ENCODE results near the gene SH2D1B. TPM values are rescaled to one million over a fixed set of nuclear protein-coding genes. Genes with fewer than 3 reads are reported as not detected.
"Not testable (repeated sequence)": the region's sequence is repeated elsewhere in the genome, so short reads cannot be mapped to it uniquely, and the experiment has no call there.

SH2D1B gene
- total RNA-seq, 3 donors from 2014 or later: 0.33 TPM; not detected in 2

DNA sequence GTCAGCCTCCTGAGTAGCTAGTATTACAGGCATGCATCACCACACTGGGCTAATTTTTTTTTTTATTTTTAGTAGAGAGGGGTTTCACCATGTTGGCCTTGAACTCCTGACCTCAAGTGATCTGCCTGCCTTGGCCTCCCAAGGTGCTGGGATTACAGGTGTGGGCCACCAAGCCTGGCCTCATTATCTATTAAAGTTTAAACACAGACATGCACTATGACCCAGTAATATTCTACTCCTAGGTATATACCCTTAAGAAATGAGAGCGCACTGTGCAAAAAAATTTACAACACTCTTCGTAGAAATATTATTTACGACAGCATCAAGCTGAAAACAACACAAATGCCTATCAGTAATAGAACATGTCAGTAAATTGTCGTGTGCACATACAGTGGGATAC is 18.6 kb upstream of the SH2D1B start:
- intact Hi-C loops (cut with DNase I; ENCODE audit: low total_unique reads): no loop called here
- TF ChIP-seq POLR2AphosphoS5 (IDR thresholded peaks at IDR 0.05): no peak
- TF ChIP-seq POLR2A (IDR thresholded peaks at IDR 0.05): no peak
- TF ChIP-seq, protein P1, sequence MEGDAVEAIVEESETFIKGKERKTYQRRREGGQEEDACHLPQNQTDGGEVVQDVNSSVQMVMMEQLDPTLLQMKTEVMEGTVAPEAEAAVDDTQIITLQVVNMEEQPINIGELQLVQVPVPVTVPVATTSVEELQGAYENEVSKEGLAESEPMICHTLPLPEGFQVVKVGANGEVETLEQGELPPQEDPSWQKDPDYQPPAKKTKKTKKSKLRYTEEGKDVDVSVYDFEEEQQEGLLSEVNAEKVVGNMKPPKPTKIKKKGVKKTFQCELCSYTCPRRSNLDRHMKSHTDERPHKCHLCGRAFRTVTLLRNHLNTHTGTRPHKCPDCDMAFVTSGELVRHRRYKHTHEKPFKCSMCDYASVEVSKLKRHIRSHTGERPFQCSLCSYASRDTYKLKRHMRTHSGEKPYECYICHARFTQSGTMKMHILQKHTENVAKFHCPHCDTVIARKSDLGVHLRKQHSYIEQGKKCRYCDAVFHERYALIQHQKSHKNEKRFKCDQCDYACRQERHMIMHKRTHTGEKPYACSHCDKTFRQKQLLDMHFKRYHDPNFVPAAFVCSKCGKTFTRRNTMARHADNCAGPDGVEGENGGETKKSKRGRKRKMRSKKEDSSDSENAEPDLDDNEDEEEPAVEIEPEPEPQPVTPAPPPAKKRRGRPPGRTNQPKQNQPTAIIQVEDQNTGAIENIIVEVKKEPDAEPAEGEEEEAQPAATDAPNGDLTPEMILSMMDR (IDR thresholded peaks at IDR 0.05): no peak
- no peaks in the 10 kb centered on the region for H3K4me1 ChIP-seq
- H3K36me3 ChIP-seq: no peaks in the 10 kb centered on the region
- H3K27ac ChIP-seq: no peak overlapping the region
- no peak overlapping the region for H3K4me3 ChIP-seq
- H3K27me3 ChIP-seq: no peaks in the 10 kb centered on the region
- DNase-seq (ENCODE audit: low spot score in 2 of 2): no peak
- peaks cover 0 to 3% of the 10 kb centered on the region in 2 donors for H3K9me3 ChIP-seq

DNA sequence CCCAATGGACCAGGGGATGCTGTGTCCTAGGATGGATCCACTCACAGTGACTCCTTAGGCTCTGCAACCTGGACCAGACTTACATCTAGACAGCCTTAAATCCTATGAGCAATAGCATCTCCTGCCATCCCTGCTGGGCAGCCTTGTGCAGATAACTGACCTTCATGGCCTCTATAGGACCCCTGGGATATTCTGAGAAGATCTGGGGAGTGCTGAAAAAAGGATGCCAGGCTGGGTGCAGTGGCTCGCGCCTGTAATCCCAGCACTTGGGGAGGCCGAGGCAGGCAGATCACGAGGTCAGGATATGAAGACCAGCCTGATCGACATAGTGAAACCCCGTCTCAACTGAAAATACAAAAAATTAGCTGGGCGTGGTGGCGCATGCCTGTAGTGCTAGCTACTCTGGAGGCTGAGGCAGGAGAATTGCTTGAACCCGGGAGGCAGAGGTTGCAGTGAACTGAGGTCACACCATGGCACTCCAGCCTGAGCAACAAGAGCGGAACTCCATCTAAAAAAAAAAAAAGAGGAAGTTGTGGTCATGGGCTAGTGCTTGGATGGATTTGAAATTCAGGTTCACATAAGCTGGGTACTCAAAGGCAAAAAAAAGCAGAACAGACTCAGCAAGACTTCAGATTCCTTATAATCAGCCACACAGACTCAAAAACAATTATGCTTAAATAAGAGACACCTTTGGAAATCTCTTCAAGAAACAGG is 10.9 kb upstream of the SH2D1B start:
- Histone ChIP-seq H3K36me3 (no peaks in the 10 kb centered on the region), H3K27ac (no peak overlapping the region), H3K27me3 (no peaks in the 10 kb centered on the region), H3K4me3 (no peak overlapping the region), H3K9me3 (no peaks in the 10 kb centered on the region), H3K4me1 (no peaks in the 10 kb centered on the region)
- DNase-seq (ENCODE audit: low spot score in 2 of 2): no peak
- intact Hi-C loops (cut with DNase I; ENCODE audit: low total_unique reads): no loop called here
- TF ChIP-seq, protein P1 (IDR thresholded peaks at IDR 0.05): no peak
- no peak for TF ChIP-seq POLR2AphosphoS5 (IDR thresholded peaks at IDR 0.05)
- TF ChIP-seq POLR2A (IDR thresholded peaks at IDR 0.05): no peak

DNA sequence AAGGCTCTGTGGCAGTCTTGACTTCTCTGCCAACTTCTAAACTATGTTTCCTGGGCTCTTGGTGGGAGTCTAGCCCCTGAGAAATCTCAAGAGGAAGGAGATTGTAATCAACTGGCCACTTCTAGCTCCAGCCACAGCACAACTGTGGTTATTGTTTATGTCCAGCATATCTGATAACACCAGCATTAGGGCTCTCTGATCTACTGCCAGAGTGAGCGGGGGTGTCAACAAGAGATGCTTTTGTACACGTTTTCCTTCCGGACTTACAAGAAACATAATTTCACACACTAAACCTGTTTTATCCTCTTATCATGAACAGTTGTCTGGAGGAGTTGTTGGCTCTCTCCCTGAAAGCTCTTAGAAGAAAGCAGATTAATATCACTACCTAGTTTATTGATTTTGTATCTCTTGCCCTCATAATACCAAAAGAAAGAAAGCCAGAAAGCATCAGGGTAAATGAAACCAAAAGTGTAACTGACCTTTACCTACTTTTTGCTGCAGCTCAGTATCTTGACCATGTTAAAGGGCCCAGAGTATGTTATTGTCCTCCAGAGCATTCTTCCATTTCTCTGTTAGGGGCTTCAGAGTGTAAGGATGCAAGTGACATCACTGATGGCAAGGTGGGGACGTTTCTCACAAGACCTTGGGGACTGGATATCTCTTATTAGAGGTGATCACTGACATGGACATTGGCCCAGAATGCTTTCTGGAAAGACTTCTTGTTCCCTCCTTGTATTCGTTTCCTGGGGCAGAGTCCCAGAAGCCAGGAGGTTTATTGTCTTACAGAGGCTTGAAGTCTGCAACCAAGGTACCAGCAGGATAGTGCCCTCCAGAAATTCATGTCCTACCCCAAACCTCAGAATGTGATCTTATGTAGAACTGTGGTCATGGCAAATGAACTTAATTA is 9.6 kb upstream of the SH2D1B start:
- intact Hi-C loops (cut with DNase I; ENCODE audit: low total_unique reads): no loop called here

DNA sequence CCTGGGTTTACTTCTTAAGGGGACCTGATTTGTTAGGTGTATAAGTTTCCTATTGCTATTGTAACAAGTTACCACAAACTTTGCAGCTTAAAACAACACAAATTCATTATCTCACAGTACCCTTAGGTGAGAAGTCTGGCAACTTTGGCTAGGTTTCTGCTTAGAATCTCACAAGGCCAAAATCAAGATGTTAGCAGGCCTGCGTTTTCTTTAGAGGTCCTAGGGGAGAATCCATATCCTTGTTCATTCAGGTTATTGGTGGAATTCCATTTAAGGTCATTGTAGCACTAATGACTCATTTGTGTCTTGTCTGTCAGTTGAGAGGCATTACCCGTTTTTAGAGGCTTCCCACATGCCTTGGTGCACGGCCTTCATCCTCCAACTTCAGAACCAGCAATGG is 8.2 kb upstream of the SH2D1B start:
- Histone ChIP-seq H3K27me3 (no peaks in the 10 kb centered on the region), H3K36me3 (no peaks in the 10 kb centered on the region), H3K9me3 (no peaks in the 10 kb centered on the region), H3K4me1 (no peaks in the 10 kb centered on the region), H3K4me3 (no peak overlapping the region), H3K27ac (no peak overlapping the region)
- intact Hi-C loops (cut with DNase I; ENCODE audit: low total_unique reads): no loop called here
- no peak for DNase-seq (ENCODE audit: low spot score in 2 of 2)
- TF ChIP-seq POLR2AphosphoS5 (IDR thresholded peaks at IDR 0.05): no peak
- TF ChIP-seq POLR2A (IDR thresholded peaks at IDR 0.05): no peak
- TF ChIP-seq, protein P1 (IDR thresholded peaks at IDR 0.05): no peak

More for the DNA sequence above, 9.6 kb upstream of the SH2D1B start:
- Histone ChIP-seq H3K4me3 (no peak overlapping the region), H3K27ac (no peak overlapping the region), H3K4me1 (no peaks in the 10 kb centered on the region), H3K36me3 (no peaks in the 10 kb centered on the region), H3K27me3 (no peaks in the 10 kb centered on the region), H3K9me3 (no peaks in the 10 kb centered on the region)
- TF ChIP-seq, protein P1 (IDR thresholded peaks at IDR 0.05): no peak
- TF ChIP-seq POLR2AphosphoS5 (IDR thresholded peaks at IDR 0.05) (no peak), POLR2A (IDR thresholded peaks at IDR 0.05) (no peak)
- no peak for DNase-seq (ENCODE audit: low spot score in 2 of 2)

DNA sequence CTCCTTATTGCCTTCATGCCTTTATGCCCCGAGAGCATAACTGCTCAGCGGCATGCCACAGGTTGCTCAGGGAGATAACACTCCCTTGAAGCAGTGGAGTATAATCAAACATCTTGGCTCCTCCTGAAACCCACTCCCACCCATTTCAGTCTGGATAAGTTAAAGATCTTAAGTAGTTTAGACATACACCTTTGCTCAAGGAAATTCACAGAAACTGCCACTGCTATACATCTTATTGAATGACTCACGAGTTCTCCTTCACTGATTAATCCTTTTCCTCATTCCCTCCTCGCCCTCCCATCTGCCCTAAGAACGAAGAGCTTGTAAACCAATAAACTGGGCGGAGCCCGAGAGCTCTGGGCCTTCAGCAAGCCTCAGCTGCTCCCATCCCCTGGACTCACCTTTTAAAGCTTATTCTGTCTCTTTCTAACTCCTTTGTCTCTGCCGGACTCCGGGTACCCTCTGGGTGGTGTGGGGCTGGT is 7.6 kb upstream of the SH2D1B start:
- intact Hi-C loops (cut with DNase I; ENCODE audit: low total_unique reads); DNase-seq (ENCODE audit: low spot score in 2 of 2); H3K4me1 ChIP-seq; H3K27me3 ChIP-seq; H3K27ac ChIP-seq; H3K4me3 ChIP-seq; H3K9me3 ChIP-seq; H3K36me3 ChIP-seq: not testable (repeated sequence)

DNA sequence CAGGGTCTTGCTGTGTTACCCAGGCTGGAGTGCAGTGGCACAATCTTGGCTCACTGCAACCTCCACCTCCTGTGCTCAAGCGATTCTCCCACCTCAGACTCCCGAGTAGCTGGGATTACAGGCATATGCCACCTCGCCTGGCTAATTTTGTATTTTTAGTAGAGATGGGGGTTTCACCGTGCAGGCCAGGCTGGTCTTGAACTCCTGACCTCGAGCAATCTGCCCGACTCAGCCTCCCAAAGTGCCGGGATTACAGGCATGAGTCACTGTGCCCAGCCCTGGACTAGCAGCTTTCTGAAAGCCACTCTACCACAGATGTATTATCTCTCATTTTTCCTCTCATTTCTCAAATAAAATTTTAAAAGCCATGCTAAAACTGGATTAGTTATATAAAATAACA is 6.6 kb upstream of the SH2D1B start:
- H3K9me3 ChIP-seq; H3K27me3 ChIP-seq; DNase-seq (ENCODE audit: low spot score in 2 of 2); H3K4me1 ChIP-seq; H3K27ac ChIP-seq; H3K36me3 ChIP-seq; intact Hi-C loops (cut with DNase I; ENCODE audit: low total_unique reads); H3K4me3 ChIP-seq: not testable (repeated sequence)

All from breast epithelium (tissue), 4 donors.